ENCODE measurements around the gene WDR13. TPM values are rescaled to one million over a fixed set of nuclear protein-coding genes. Genes with fewer than 3 reads are reported as not detected.
A peak's percentile ranks its signal among the peaks of the same experiment; 100 is the strongest.

WDR13 gene
- total RNA-seq, 3 donors from 2014 or later (not counting 1 experiment from before 2014, with no cell fraction given): 52.5 to 62.9 (median 60.2) TPM

DNA sequence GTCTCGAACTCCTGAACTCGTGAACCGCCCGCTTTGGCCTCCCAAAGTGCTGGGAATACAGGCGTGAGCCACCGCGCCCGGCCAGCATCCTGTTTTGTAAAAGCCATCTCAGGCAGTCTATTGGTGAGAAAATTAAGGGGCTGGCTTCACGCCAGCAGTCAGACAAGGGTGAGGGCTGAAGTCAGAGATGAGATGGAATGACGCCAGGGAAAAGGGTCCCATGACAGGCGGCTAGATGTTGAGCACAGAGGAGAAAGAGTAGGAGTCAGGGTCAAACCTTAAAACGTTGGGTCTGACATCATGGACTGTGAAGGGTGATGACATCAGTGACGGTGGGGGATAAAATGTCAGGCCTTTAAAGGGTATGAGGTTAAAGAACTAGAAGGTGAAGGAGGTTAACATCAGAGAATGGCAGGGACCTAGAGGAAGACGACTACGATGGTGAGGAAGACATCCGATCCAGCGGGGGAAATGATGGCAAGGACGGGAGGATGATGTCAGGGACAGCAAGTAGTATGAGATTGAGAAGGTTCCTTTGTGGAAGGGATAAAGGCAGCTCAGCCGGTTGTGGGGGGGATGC lies 23.5 kb upstream of the WDR13 start:
- peak overlapping the region; percentile 94 for H3K4me3 Mint-ChIP-seq
- H3K27me3 Mint-ChIP-seq (ENCODE audit: low read depth in 2 of 2): no peaks in the 10 kb centered on the region
- H3K27ac Mint-ChIP-seq: peak overlapping the region; percentile 99 to 100
- ATAC-seq: peak; percentile 29 to 49 (median 33)
- peak overlapping the region; percentile 99 for H3K27ac ChIP-seq (ENCODE audit: low read length)
- no peaks in the 10 kb centered on the region for H3K9me3 ChIP-seq (ENCODE audit: control insufficient read depth, insufficient read depth, low read length)
- H3K27me3 ChIP-seq (ENCODE audit: control insufficient read depth, insufficient read depth, low read length): no peaks in the 10 kb centered on the region
- H3K4me3 ChIP-seq (ENCODE audit: low read length): peak overlapping the region; percentile 82
- 41% methylated on average over 19 of the region's 19 CpGs for WGBS (ENCODE audit: insufficient coverage)
- TF ChIP-seq, protein P1, sequence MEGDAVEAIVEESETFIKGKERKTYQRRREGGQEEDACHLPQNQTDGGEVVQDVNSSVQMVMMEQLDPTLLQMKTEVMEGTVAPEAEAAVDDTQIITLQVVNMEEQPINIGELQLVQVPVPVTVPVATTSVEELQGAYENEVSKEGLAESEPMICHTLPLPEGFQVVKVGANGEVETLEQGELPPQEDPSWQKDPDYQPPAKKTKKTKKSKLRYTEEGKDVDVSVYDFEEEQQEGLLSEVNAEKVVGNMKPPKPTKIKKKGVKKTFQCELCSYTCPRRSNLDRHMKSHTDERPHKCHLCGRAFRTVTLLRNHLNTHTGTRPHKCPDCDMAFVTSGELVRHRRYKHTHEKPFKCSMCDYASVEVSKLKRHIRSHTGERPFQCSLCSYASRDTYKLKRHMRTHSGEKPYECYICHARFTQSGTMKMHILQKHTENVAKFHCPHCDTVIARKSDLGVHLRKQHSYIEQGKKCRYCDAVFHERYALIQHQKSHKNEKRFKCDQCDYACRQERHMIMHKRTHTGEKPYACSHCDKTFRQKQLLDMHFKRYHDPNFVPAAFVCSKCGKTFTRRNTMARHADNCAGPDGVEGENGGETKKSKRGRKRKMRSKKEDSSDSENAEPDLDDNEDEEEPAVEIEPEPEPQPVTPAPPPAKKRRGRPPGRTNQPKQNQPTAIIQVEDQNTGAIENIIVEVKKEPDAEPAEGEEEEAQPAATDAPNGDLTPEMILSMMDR (IDR thresholded peaks at IDR 0.05): no peak
- no peaks in the 10 kb centered on the region for H3K9me3 Mint-ChIP-seq
- peaks cover 33% of the 10 kb centered on the region for H3K36me3 ChIP-seq (ENCODE audit: control insufficient read depth, insufficient read depth, low read length)
- peaks cover 9 to 21% of the 10 kb centered on the region in 2 donors for H3K4me1 Mint-ChIP-seq
- peaks cover 23% of the 10 kb centered on the region for H3K4me1 ChIP-seq (ENCODE audit: control insufficient read depth, insufficient read depth, low read length)
- DNase-seq: peak in 1 of 2 donors; percentile 45
- intact Hi-C loops (cut with micrococcal nuclease): loop anchor here (1.0 to 2.0 kb wide), 3 partner anchors 24 to 97 kb away; partner anchors contain the start of genes FTSJ1, TBC1D25 and WDR13
- no peaks in the 10 kb centered on the region for H3K36me3 Mint-ChIP-seq

DNA sequence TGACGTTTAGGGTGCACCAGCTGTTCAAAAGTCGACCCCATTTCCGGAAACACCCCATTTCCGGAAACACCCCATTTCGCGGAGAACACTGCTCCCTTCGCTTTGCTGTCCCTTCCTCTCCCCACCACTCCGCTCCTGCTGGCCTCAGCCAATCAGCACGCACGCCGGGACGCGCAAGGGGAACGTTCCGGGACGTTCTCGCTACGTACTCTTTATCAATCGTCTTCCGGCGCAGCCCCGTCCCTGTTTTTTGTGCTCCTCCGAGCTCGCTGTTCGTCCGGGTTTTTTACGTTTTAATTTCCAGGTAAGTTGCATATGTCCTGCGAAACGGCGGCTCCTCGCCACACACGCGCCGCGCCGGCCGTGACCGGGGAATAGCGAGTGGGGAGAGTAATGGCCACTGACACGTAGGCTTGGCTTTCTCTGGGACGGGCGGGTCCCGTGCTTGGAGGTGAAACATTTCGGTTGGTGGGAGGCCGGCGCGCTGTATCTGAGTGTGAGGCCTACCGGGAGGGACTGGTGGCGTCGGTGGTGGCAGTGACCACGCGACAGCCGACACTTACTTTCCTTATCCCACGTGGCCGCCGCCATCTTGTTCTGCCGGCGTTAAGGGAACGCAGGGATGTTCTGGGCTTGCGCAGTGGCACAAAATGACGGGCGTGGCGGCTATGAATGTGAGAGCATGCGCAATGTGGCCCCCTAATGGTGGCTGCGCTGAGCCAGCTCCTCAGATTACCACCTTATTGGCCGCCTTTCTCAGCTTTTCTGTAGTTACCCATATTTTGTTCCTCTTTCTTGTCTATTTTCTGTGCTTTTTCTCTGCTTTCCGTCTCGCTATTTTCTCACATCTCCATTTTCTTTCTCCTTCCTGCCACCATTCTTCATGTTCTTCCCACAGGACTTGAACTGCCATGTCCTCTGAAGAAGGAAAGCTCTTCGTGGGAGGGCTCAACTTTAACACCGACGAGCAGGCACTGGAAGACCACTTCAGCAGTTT lies 22.7 kb upstream of the WDR13 start, which contains the start of gene RBM3:
RBM3 (plus strand) TSS at position 215 of the 997 bp plus-strand sequence; CDS start at position 912, 697 bp downstream.
- peak; percentile 90 to 98 (median 92) for ATAC-seq
- Mint-ChIP-seq H3K4me1 (peaks cover 9 to 22% of the 10 kb centered on the region in 2 donors), H3K36me3 (no peaks in the 10 kb centered on the region), H3K9me3 (no peaks in the 10 kb centered on the region), H3K4me3 (peak within 1 kb of the TSS; percentile 94), H3K27me3 (ENCODE audit: low read depth in 2 of 2) (no peaks in the 10 kb centered on the region), H3K27ac (peak within 1 kb of the TSS; percentile 99 to 100)
- no peaks in the 10 kb centered on the region for H3K27me3 ChIP-seq (ENCODE audit: control insufficient read depth, insufficient read depth, low read length)
- intact Hi-C loops (cut with micrococcal nuclease): loop anchor here (1.0 to 2.0 kb wide), 3 partner anchors 23 to 98 kb away; partner anchors contain the start of genes FTSJ1, TBC1D25 and WDR13
- under 1% methylated on average over 70 of the region's 71 CpGs for WGBS (ENCODE audit: insufficient coverage)
- TF ChIP-seq, protein P1 (IDR thresholded peaks at IDR 0.05): peak; percentile 35
- peak within 1 kb of the TSS; percentile 82 for H3K4me3 ChIP-seq (ENCODE audit: low read length)
- no peaks in the 10 kb centered on the region for H3K9me3 ChIP-seq (ENCODE audit: control insufficient read depth, insufficient read depth, low read length)
- H3K36me3 ChIP-seq (ENCODE audit: control insufficient read depth, insufficient read depth, low read length): peaks cover 41% of the 10 kb centered on the region
- H3K27ac ChIP-seq (ENCODE audit: low read length): peak within 1 kb of the TSS; percentile 99
- H3K4me1 ChIP-seq (ENCODE audit: control insufficient read depth, insufficient read depth, low read length): peaks cover 23% of the 10 kb centered on the region
- peak; percentile 80 to 96 for DNase-seq

DNA sequence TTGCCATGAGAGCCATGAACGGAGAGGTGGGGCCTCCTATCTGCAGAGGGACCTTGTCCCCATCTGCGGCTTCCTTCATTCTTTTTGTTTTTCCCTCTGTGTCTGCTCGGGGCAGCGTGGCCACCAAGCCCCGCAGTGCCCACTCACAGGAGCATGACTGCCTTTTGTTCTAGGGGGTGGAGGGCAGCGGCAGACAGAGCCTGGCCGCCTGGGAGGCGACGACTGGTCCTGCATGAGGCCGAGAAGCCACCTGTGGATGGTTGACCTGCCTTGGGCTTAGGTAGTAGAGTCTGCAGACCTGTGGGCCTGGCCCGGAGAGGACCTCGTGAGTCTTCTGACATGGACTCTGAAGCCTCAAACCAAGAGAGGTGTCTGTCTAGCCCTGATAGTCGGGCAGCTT lies 21.6 kb upstream of the WDR13 start:
- Histone ChIP-seq H3K36me3 (ENCODE audit: control insufficient read depth, insufficient read depth, low read length) (peaks cover 41% of the 10 kb centered on the region), H3K4me3 (ENCODE audit: low read length) (no peak overlapping the region), H3K27me3 (ENCODE audit: control insufficient read depth, insufficient read depth, low read length) (no peaks in the 10 kb centered on the region), H3K4me1 (ENCODE audit: control insufficient read depth, insufficient read depth, low read length) (peaks cover 23% of the 10 kb centered on the region), H3K27ac (ENCODE audit: low read length) (peak overlapping the region; percentile 99), H3K9me3 (ENCODE audit: control insufficient read depth, insufficient read depth, low read length) (no peaks in the 10 kb centered on the region)
- WGBS (ENCODE audit: insufficient coverage): 88% methylated on average over 12 of the region's 13 CpGs
- TF ChIP-seq, protein P1 (IDR thresholded peaks at IDR 0.05): no peak
- peak overlapping the region; percentile 99 to 100 for H3K27ac Mint-ChIP-seq
- H3K27me3 Mint-ChIP-seq (ENCODE audit: low read depth in 2 of 2): no peaks in the 10 kb centered on the region
- no peaks in the 10 kb centered on the region for H3K9me3 Mint-ChIP-seq
- DNase-seq (no peak), ATAC-seq (no peak)
- peak overlapping the region; percentile 94 for H3K4me3 Mint-ChIP-seq
- no peaks in the 10 kb centered on the region for H3K36me3 Mint-ChIP-seq
- peaks cover 13 to 26% of the 10 kb centered on the region in 2 donors for H3K4me1 Mint-ChIP-seq
- intact Hi-C loops (cut with micrococcal nuclease): loop anchor here (2.0 kb wide), 1 partner anchor 99 kb away; the partner anchor contains the start of gene FTSJ1

Measured in natural killer cell (primary cell).